Esophagus (tissue), 2 donors: ENCODE measurements around the gene ATP2C1. TPM values are rescaled to one million over a fixed set of nuclear protein-coding genes. Genes with fewer than 3 reads are reported as not detected.

Experiments
- H3K27ac ChIP-seq, 2 donors: one replicate each; pipeline ENCODE4 v1.5.1; 2013; ENCODE audit warnings: low read depth in 2 of 2, mild to moderate bottlenecking in 2 of 2, inconsistent platforms in 1 of 2, low read length in 1 of 2, moderate library complexity in 1 of 2
- H3K27me3 ChIP-seq, 2 donors: one replicate each; pipeline ENCODE4 v1.6.1; 2013; ENCODE audit warnings: low read length in 2 of 2, control low read depth in 1 of 2, mild to moderate bottlenecking in 1 of 2; ENCODE audit not compliant: insufficient read depth in 2 of 2, control insufficient read depth in 1 of 2
- H3K36me3 ChIP-seq, 2 donors: one replicate each; pipeline ENCODE4 v1.6.1; 2013; ENCODE audit warnings: low read length in 1 of 2; ENCODE audit not compliant: control insufficient read depth in 2 of 2, insufficient read depth in 2 of 2
- H3K4me1 ChIP-seq, 2 donors: one replicate each; pipeline ENCODE4 v1.6.1; 2013; ENCODE audit warnings: low read length in 1 of 2; ENCODE audit not compliant: control insufficient read depth in 2 of 2, insufficient read depth in 2 of 2
- H3K4me3 ChIP-seq, 2 donors: one replicate each; pipeline ENCODE4 v1.5.1; 2013; ENCODE audit warnings: low read length in 2 of 2, mild to moderate bottlenecking in 2 of 2, low read depth in 1 of 2, moderate library complexity in 1 of 2
- H3K9me3 ChIP-seq, 2 donors: one replicate each; pipeline ENCODE4 v1.6.1; 2013; ENCODE audit warnings: mild to moderate bottlenecking in 2 of 2, low read depth in 1 of 2, low read length in 1 of 2, moderate library complexity in 1 of 2; ENCODE audit not compliant: control insufficient read depth in 2 of 2, insufficient read depth in 1 of 2
- WGBS, 2 donors: extraction: QIAGEN DNeasy Blood & Tissue Kit; methylation state at CpG; one replicate each; pipeline ENCODE4 v1.1.7; 2013; 5-methylcytosine and 5-hydroxymethylcytosine counted together
- polyA plus RNA-seq, 2 donors: library from polyadenylated mRNA; stranded (reverse); fragments of 200-250 nt; gene quantifications; one replicate each; pipeline ENCODE4 v1.2.3, GENCODE V29; 2013
- donor health status: healthy with polysubstance abuse.
- donor health status: Bipolar disorder and iron deficiency.

ATP2C1 gene
- polyA plus RNA-seq, 2 donors, result 19.9 to 23.0 TPM

DNA sequence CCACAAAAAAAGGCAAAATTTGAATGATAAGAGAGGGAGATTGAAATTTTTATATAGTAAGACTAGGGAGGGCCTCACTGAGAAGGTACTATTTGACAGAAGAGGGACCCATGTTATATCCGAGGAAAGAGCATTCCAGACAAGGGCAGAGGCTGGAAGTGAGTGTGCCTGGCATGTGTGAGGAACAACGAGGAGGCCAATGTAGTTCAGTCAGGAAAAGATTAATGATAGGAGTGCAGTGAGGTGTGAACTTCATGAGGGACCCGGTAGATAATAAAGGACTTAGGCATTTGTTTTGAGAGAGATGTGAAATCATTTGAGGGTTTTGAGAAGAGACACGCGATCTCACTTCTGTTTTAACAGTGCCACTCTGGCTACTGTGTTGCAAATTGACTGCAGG, 96.4 kb downstream of the ATP2C1 start:
- H3K4me3 ChIP-seq, result no peak overlapping the region
- WGBS, 2 donors, result 64 to 80% methylated on average over 5 of the region's 5 CpGs
- H3K27ac ChIP-seq, result no peak overlapping the region
- H3K9me3 ChIP-seq, result no peaks in the 10 kb centered on the region
- peaks cover 0 to 4% of the 10 kb centered on the region in 2 donors for H3K36me3 ChIP-seq
- H3K27me3 ChIP-seq, result no peaks in the 10 kb centered on the region
- no peaks in the 10 kb centered on the region for H3K4me1 ChIP-seq

- Histone ChIP-seq H3K27ac (no peak overlapping the region), H3K9me3 (no peaks in the 10 kb centered on the region), H3K36me3 (peaks cover 0 to 4% of the 10 kb centered on the region in 2 donors), H3K4me3 (no peak overlapping the region), H3K4me1 (no peaks in the 10 kb centered on the region), H3K27me3 (no peaks in the 10 kb centered on the region)
- 95 to 96% methylated on average over 5 of the region's 5 CpGs for WGBS, 2 donors
These were observed 97.2 kb downstream of the ATP2C1 start for GRCh38 chr3:130991126-130991525.

DNA sequence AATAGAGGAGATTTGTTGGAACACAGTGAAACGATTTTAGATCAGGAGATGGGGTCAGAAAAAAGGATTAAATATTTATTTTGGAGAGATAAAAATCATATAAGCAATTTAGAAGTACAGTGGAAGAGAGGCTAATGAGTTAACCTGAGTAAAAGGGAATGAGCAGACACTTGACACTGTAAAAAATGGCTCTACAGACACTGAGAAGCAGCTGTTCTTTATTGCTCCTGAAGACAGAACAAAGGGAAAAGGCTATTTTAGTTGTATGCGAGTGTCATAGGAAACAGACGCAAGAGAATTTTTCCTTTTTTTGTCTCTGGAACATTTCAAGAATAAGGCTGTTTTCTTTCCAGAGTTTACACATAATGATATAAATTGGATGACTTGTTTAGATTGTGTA, 98.5 kb downstream of the ATP2C1 start:
- no peak overlapping the region for H3K4me3 ChIP-seq
- H3K4me1 ChIP-seq, result no peaks in the 10 kb centered on the region
- WGBS, 2 donors, result 79 to 84% methylated on average over 3 of the region's 3 CpGs
- peaks cover 0 to 4% of the 10 kb centered on the region in 2 donors for H3K36me3 ChIP-seq
- H3K27me3 ChIP-seq, result no peaks in the 10 kb centered on the region
- no peak overlapping the region for H3K27ac ChIP-seq
- H3K9me3 ChIP-seq, result no peaks in the 10 kb centered on the region

DNA sequence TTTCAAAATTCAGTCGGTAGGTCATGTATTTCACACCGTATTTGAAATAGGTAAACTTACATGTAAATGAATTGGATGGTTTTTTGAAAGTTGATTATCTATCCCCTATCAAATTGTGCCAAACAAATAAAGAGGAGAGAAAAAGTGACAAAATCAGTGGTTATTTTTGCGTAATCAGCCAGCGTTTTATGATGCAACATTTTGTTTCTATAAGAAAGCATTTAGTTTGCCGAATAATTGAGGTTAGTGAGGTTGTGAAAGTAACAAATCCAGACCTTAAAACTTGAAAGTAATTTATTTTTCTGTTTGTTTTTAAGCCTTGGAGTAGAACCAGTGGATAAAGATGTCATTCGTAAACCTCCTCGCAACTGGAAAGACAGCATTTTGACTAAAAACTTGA, 103.4 kb downstream of the ATP2C1 start:
- Histone ChIP-seq H3K27me3 (no peaks in the 10 kb centered on the region), H3K27ac (no peak overlapping the region), H3K4me1 (no peaks in the 10 kb centered on the region), H3K9me3 (no peaks in the 10 kb centered on the region), H3K36me3 (no peaks in the 10 kb centered on the region), H3K4me3 (no peak overlapping the region)
- 92 to 94% methylated on average over 7 of the region's 7 CpGs for WGBS, 2 donors

GRCh38 chr3:131001071-131001470, 107.2 kb downstream of the ATP2C1 start:
- H3K27ac ChIP-seq, result no peak overlapping the region
- WGBS, 2 donors, result 91 to 95% methylated on average over 1 of the region's 1 CpG
- H3K9me3 ChIP-seq, result no peaks in the 10 kb centered on the region
- H3K4me1 ChIP-seq, result no peaks in the 10 kb centered on the region
- peaks cover 0 to 3% of the 10 kb centered on the region in 2 donors for H3K36me3 ChIP-seq
- no peaks in the 10 kb centered on the region for H3K27me3 ChIP-seq
- no peak overlapping the region for H3K4me3 ChIP-seq

- H3K4me1 ChIP-seq, result no peaks in the 10 kb centered on the region
- peaks cover 0 to 3% of the 10 kb centered on the region in 2 donors for H3K36me3 ChIP-seq
- no peaks in the 10 kb centered on the region for H3K27me3 ChIP-seq
- H3K9me3 ChIP-seq, result no peaks in the 10 kb centered on the region
- WGBS, 2 donors, result 94 to 96% methylated on average over 1 of the region's 1 CpG
- no peak overlapping the region for H3K27ac ChIP-seq
- H3K4me3 ChIP-seq, result no peak overlapping the region
These were observed 110.7 kb downstream of the ATP2C1 start for GRCh38 chr3:131004603-131005002.

DNA sequence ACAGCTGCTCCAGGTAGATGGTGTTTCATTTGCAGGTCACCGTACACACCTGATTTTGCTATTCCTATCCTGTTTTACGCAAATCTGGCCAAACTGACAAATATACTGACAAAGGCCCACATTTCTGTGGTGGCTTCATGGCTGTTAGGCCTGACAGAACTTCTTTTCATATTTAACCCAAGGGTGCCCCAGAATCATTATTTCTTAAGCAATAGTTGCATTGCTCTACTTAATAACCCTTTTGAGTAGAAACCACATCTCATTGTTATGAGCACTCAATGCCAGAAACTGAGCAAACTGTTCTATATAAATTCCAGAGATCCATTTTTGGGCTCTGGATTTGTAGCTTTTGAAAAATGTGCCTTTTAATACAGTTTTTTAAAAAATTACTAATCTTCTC, 113.4 kb downstream of the ATP2C1 start:
- Histone ChIP-seq H3K36me3 (peaks cover 0 to 3% of the 10 kb centered on the region in 2 donors), H3K27ac (no peak overlapping the region)
- WGBS, 2 donors, result 98% methylated on average over 2 of the region's 2 CpGs

DNA sequence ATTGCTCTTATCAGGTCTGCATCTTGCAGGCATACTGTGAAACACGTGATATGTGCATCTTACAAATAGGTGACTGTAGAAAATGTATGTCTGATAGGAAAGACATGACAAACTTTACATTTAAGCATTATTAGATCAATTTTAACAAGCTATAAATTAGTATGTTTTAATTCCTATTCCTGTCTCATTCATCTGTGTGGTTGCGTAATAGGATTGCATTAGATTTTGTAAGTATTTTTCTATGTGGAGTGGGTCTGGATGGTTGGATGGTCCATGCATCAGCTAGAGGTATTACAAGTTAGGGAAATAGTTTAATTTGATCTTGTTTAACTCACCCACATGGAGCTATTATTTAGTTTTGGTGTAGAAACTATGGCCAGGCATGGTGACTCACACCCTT, 113.9 kb downstream of the ATP2C1 start:
- Histone ChIP-seq H3K4me3 (no peak overlapping the region), H3K4me1 (no peaks in the 10 kb centered on the region), H3K36me3 (peaks cover 0 to 3% of the 10 kb centered on the region in 2 donors), H3K27me3 (no peaks in the 10 kb centered on the region), H3K27ac (no peak overlapping the region), H3K9me3 (no peaks in the 10 kb centered on the region)
- WGBS, 2 donors, result 98 to 100% methylated on average over 2 of the region's 2 CpGs

More for the DNA sequence above, 113.4 kb downstream of the ATP2C1 start:
- Histone ChIP-seq H3K4me1 (no peaks in the 10 kb centered on the region), H3K27me3 (no peaks in the 10 kb centered on the region), H3K9me3 (no peaks in the 10 kb centered on the region), H3K4me3 (no peak overlapping the region)

DNA sequence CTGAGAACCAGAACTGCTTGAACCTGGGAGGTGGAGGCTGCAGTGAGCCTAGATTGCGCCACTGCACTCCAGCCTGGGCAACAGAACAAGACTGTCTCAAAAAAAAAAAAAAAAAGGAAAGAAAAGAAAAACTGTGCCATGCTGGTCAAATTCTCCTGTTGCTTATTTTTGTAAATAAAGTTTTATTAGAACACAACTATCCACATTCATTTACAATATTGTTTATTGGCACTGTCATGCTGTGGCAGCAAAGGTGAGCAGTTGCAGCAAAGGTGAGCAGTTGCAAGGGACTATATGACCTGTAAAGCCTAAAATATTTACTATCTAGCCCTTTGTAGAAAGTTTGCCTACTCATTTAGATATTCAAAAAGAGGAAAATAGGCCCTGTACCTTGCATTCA, 114.4 kb downstream of the ATP2C1 start:
- Histone ChIP-seq H3K4me1 (no peaks in the 10 kb centered on the region), H3K27ac (no peak overlapping the region), H3K36me3 (peaks cover 0 to 3% of the 10 kb centered on the region in 2 donors), H3K4me3 (no peak overlapping the region), H3K9me3 (no peaks in the 10 kb centered on the region), H3K27me3 (no peaks in the 10 kb centered on the region)
- 96 to 100% methylated on average over 1 of the region's 1 CpG for WGBS, 2 donors

DNA sequence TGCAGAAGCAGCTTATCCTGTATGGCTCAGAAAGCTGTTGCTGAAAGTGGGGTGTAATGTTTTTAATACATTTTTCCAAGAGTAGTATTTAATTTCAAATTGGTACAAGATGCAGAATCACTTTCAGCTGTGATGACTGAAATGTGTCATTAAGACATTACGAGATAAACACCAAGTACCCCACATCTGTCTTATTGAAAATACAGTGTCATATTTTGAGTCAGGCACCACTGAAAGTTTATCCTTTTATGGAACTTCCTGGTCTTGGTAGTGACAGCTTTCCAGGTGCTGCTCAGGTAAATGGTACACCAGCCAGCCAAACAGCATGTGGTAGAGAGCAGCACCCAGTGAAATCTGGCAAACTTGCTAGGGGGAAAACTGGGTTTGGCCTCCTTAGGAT, 115.8 kb downstream of the ATP2C1 start:
- H3K4me3 ChIP-seq, result no peak overlapping the region
- 86 to 88% methylated on average over 1 of the region's 1 CpG for WGBS, 2 donors
- no peaks in the 10 kb centered on the region for H3K4me1 ChIP-seq
- no peaks in the 10 kb centered on the region for H3K27me3 ChIP-seq
- peaks cover 0 to 3% of the 10 kb centered on the region in 2 donors for H3K36me3 ChIP-seq
- peak overlapping the region in 1 of 2 donors; percentile 25 for H3K27ac ChIP-seq
- H3K9me3 ChIP-seq, result no peaks in the 10 kb centered on the region
